ENCODE results near the gene STX3.

STX3 gene

DNA sequence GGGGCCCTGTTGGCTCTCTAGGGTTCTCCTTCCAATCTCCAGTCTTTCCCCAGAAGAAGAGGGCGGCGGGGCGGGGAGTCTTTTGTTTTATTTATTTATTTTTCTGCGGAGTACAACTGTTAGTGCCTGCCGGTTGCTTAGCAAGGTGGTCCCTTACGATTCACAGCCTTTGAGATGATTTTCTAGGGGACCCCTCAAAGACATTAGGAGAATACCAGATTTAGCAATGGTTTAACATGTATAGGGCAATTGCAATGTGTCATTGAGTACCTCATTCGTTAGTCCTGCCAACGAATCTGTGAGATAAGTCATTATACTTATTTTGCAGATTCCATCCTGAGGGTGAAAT is 55.7 kb downstream of the STX3 start:
- peak overlapping the region; percentile 97 for H2AFZ ChIP-seq (ENCODE audit: low read depth, low read length)
- peaks cover 10% of the 10 kb centered on the region for H3K36me3 ChIP-seq (replicated peaks; ENCODE audit: low read depth, low read length)
- no peaks in the 10 kb centered on the region for H4K20me1 ChIP-seq (ENCODE audit: insufficient read depth, low read length)
- H3K27me3 ChIP-seq (ENCODE audit: low read depth, low read length), result no peaks in the 10 kb centered on the region
- H3K9ac ChIP-seq (ENCODE audit: low read length), result peak overlapping the region; percentile 42
- H3K9me3 ChIP-seq (ENCODE audit: insufficient read depth, low read length), result no peaks in the 10 kb centered on the region
- peaks cover 14% of the 10 kb centered on the region for H3K79me2 ChIP-seq (ENCODE audit: low read length)
- peaks cover 9% of the 10 kb centered on the region for H3K4me1 ChIP-seq (ENCODE audit: low read length)
- peak overlapping the region; percentile 96 for H3K4me3 ChIP-seq (ENCODE audit: low read length)
- TF ChIP-seq, protein P1, sequence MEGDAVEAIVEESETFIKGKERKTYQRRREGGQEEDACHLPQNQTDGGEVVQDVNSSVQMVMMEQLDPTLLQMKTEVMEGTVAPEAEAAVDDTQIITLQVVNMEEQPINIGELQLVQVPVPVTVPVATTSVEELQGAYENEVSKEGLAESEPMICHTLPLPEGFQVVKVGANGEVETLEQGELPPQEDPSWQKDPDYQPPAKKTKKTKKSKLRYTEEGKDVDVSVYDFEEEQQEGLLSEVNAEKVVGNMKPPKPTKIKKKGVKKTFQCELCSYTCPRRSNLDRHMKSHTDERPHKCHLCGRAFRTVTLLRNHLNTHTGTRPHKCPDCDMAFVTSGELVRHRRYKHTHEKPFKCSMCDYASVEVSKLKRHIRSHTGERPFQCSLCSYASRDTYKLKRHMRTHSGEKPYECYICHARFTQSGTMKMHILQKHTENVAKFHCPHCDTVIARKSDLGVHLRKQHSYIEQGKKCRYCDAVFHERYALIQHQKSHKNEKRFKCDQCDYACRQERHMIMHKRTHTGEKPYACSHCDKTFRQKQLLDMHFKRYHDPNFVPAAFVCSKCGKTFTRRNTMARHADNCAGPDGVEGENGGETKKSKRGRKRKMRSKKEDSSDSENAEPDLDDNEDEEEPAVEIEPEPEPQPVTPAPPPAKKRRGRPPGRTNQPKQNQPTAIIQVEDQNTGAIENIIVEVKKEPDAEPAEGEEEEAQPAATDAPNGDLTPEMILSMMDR (IDR thresholded peaks at IDR 0.05; ENCODE audit: low read depth, low read length), result no peak
- TF ChIP-seq EZH2phosphoT487 (IDR thresholded peaks at IDR 0.05; ENCODE audit: low read depth), result no peak
- peak overlapping the region; percentile 62 for H3K4me2 ChIP-seq (ENCODE audit: low read length)
- no peak overlapping the region for H3K27ac ChIP-seq (ENCODE audit: low read length)

DNA sequence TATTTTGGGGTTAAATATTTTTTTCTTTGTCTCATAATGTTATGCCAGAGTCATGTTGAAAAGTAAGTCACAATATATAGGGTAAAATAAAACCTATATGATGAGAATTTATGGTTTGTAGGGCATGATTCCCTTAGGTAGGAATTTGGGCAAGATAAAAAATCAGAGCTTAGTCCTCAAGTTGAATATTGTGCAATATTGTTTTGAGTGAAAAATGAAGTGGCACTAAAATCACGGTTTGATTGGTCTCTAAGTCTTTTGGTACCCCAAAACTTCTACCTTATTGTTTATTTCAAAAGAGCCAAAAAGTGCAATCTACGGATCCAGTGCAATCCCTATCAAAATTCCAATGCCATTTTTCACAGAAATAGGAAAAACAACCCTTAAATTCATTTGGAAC is 57.0 kb downstream of the STX3 start:
- no peak overlapping the region for H3K4me3 ChIP-seq (ENCODE audit: low read length)
- H3K27ac ChIP-seq (ENCODE audit: low read length), result no peak overlapping the region
- H3K79me2 ChIP-seq (ENCODE audit: low read length), result peaks cover 14% of the 10 kb centered on the region
- peaks cover 9% of the 10 kb centered on the region for H3K4me1 ChIP-seq (ENCODE audit: low read length)
- TF ChIP-seq, protein P1 (IDR thresholded peaks at IDR 0.05; ENCODE audit: low read depth, low read length), result no peak
- TF ChIP-seq EZH2phosphoT487 (IDR thresholded peaks at IDR 0.05; ENCODE audit: low read depth), result no peak
- no peaks in the 10 kb centered on the region for H3K27me3 ChIP-seq (ENCODE audit: low read depth, low read length)
- H3K9ac ChIP-seq (ENCODE audit: low read length), result no peak overlapping the region
- H4K20me1 ChIP-seq (ENCODE audit: insufficient read depth, low read length), result no peaks in the 10 kb centered on the region
- H3K4me2 ChIP-seq (ENCODE audit: low read length), result no peak overlapping the region
- no peaks in the 10 kb centered on the region for H3K36me3 ChIP-seq (replicated peaks; ENCODE audit: low read depth, low read length)
- no peak overlapping the region for H2AFZ ChIP-seq (ENCODE audit: low read depth, low read length)
- no peaks in the 10 kb centered on the region for H3K9me3 ChIP-seq (ENCODE audit: insufficient read depth, low read length)

DNA sequence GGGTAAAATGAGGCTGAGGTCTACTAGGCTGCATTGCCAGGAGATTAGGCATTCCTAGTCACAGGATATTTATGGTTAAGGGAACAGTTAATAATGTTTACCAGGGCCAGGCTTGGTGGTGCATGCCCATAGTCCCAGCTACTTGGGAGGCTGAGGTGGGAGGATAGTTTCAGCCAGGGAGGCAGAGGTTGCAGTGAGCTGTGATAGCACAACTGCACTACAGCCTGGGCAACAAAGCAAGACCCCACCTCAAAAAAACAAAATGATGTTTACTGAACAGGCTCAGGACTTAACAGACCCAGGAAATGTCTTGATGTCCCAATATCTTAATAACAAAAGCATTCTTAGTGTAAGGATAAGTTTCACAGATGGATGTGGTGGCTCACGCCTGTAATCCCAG is 58.2 kb downstream of the STX3 start:
- peaks cover 14% of the 10 kb centered on the region for H3K79me2 ChIP-seq (ENCODE audit: low read length)
- no peak overlapping the region for H3K9ac ChIP-seq (ENCODE audit: low read length)
- H3K36me3 ChIP-seq (replicated peaks; ENCODE audit: low read depth, low read length), result no peaks in the 10 kb centered on the region
- peaks cover 9% of the 10 kb centered on the region for H3K4me1 ChIP-seq (ENCODE audit: low read length)
- H3K4me2 ChIP-seq (ENCODE audit: low read length), result no peak overlapping the region
- H3K27ac ChIP-seq (ENCODE audit: low read length), result no peak overlapping the region
- no peak overlapping the region for H3K4me3 ChIP-seq (ENCODE audit: low read length)
- no peaks in the 10 kb centered on the region for H4K20me1 ChIP-seq (ENCODE audit: insufficient read depth, low read length)
- no peaks in the 10 kb centered on the region for H3K9me3 ChIP-seq (ENCODE audit: insufficient read depth, low read length)
- no peak for TF ChIP-seq EZH2phosphoT487 (IDR thresholded peaks at IDR 0.05; ENCODE audit: low read depth)
- TF ChIP-seq, protein P1 (IDR thresholded peaks at IDR 0.05; ENCODE audit: low read depth, low read length), result no peak
- H2AFZ ChIP-seq (ENCODE audit: low read depth, low read length), result no peak overlapping the region
- H3K27me3 ChIP-seq (ENCODE audit: low read depth, low read length), result no peaks in the 10 kb centered on the region

DNA sequence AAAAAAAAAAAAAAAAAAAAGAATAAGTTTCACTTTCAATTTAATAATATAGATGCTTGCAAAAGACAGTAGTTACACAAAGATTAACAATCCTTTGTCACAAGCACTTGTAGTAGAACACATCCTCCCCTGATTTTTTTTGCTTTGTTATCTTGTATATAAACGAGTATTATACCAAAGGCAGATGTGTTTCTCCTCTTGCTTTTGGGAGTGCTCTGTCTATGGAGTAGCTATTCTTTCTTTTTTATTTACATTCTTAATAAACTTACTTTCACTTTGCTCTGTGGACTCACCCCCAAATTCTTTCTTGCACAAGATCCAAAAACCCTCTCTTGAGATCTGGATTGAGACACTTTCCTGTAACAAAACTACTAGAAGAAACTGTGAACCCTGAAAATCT is 58.8 kb downstream of the STX3 start:
- H3K4me2 ChIP-seq (ENCODE audit: low read length), result peak overlapping the region; percentile 3; the same call in 1 of the 2 replicates
- no peaks in the 10 kb centered on the region for H4K20me1 ChIP-seq (ENCODE audit: insufficient read depth, low read length)
- no peaks in the 10 kb centered on the region for H3K36me3 ChIP-seq (replicated peaks; ENCODE audit: low read depth, low read length)
- H3K9ac ChIP-seq (ENCODE audit: low read length), result no peak overlapping the region
- peaks cover 9% of the 10 kb centered on the region for H3K4me1 ChIP-seq (ENCODE audit: low read length)
- no peak overlapping the region for H3K27ac ChIP-seq (ENCODE audit: low read length)
- H3K4me3 ChIP-seq (ENCODE audit: low read length), result no peak overlapping the region
- peak overlapping the region; percentile 55; the same call in 1 of the 2 replicates for H2AFZ ChIP-seq (ENCODE audit: low read depth, low read length)
- H3K79me2 ChIP-seq (ENCODE audit: low read length), result peaks cover 14% of the 10 kb centered on the region
- TF ChIP-seq EZH2phosphoT487 (IDR thresholded peaks at IDR 0.05; ENCODE audit: low read depth), result no peak
- TF ChIP-seq, protein P1 (IDR thresholded peaks at IDR 0.05; ENCODE audit: low read depth, low read length), result no peak
- H3K27me3 ChIP-seq (ENCODE audit: low read depth, low read length), result no peaks in the 10 kb centered on the region
- H3K9me3 ChIP-seq (ENCODE audit: insufficient read depth, low read length), result no peaks in the 10 kb centered on the region

All from OCI-LY3 (cell line).